HFFc6 (cell line): ENCODE results near the gene BAZ1B. TPM values are rescaled to one million over a fixed set of nuclear protein-coding genes. Genes with fewer than 3 reads are reported as not detected.

Experiments used
- DNase-seq: peaks from one replicate; pipeline ENCODE4 v3.0.0-alpha.2; 2018
- H3K27ac Mint-ChIP-seq: 2 replicates; pipeline ENCODE4 v1.8.0; 2020; ENCODE audit warnings: mild to moderate bottlenecking, mixed read lengths
- H3K27me3 Mint-ChIP-seq: 2 replicates; pipeline ENCODE4 v1.8.0; 2021; ENCODE audit warnings: mild to moderate bottlenecking, moderate library complexity, mixed read lengths; ENCODE audit not compliant: insufficient read depth
- H3K36me3 Mint-ChIP-seq: 2 replicates; pipeline ENCODE4 v1.8.0; 2021; ENCODE audit warnings: low read depth, mixed read lengths
- H3K4me1 Mint-ChIP-seq: 2 replicates; pipeline ENCODE4 v1.8.0; 2020; ENCODE audit warnings: low read depth, mixed read lengths
- H3K4me3 Mint-ChIP-seq: 2 replicates; pipeline ENCODE4 v1.8.0; 2020; ENCODE audit warnings: mild to moderate bottlenecking, moderate library complexity, mixed read lengths
- H3K9me3 Mint-ChIP-seq: 2 replicates; pipeline ENCODE4 v1.8.0; 2020; ENCODE audit warnings: mild to moderate bottlenecking, mixed read lengths
- long read RNA-seq: library from polyadenylated mRNA; unstranded; transcript quantifications from one replicate; pipeline ENCODE4 v2.0.0, GENCODE V29; 2019
- total RNA-seq, 6 experiments: library from RNA; stranded (reverse); fragmentation: NEBNext Ultra II Directional; extraction: Animal tissue kit (Norgen Biotek cat#: 25700); gene quantifications; 2 replicates in 1 of 6; 3 replicates in 5 of 6; pipeline ENCODE4 v1.2.3, GENCODE V29; 2021
- TF ChIP-seq, protein P1 (sequence below): fragments of 200-600 bp; sonication (generic); IDR thresholded peaks from 2 replicates; pipeline ENCODE4 v1.5.0; 2021; ENCODE audit warnings: antibody characterized with exemption, mild to moderate bottlenecking

Gene BAZ1B
- total RNA-seq = 10 to 100 TPM; 54.0 to 66.5 (median 63.8) TPM
- long read RNA-seq, partial matches to known transcripts = 40 of 46 reads
- long read RNA-seq, other reads (novel, unspliced or antisense) = 6 of 46 reads

DNA sequence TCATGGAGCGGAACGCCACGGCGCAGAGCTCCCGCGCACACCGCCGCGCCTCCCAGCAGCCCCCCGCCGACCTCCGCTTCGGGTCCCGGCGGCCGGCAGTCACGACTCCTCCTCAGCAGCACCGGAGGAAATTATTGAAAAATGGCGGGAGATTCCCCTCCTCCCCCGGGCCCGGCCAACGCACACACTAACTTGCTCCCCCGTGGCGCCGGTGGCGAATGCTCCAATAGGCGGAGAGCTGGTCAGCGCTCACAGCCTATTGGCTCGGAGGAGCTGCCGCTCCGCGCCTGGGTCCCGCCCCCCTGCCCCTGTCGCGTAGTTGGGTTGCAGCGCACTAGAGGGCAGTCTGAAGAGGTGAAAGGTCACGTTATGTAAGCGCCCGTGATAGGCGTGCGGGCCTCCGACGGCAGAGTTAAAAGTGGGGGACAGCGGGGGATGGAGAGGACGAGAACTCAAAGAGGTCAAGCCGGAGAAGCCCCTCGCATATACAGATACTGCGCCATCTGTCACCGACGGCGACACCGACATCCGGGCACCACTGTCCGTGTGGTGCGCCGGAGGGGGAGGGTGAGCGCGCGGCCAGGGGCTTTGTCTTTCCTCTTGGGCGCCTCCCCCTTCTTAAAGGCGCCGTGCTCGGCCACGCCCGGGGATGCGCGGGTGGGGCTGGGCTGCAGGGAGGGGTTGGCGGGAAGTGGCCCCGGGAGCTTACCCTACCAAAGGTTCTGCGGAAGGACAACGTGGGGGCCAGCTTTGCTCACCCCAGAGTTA is at the start of gene BAZ1B:
Gene BAZ1B (minus strand): TSS at position 189 of the 768 bp plus-strand sequence. CDS start 360 bp downstream, outside the sequence.
- TF ChIP-seq, protein P1, sequence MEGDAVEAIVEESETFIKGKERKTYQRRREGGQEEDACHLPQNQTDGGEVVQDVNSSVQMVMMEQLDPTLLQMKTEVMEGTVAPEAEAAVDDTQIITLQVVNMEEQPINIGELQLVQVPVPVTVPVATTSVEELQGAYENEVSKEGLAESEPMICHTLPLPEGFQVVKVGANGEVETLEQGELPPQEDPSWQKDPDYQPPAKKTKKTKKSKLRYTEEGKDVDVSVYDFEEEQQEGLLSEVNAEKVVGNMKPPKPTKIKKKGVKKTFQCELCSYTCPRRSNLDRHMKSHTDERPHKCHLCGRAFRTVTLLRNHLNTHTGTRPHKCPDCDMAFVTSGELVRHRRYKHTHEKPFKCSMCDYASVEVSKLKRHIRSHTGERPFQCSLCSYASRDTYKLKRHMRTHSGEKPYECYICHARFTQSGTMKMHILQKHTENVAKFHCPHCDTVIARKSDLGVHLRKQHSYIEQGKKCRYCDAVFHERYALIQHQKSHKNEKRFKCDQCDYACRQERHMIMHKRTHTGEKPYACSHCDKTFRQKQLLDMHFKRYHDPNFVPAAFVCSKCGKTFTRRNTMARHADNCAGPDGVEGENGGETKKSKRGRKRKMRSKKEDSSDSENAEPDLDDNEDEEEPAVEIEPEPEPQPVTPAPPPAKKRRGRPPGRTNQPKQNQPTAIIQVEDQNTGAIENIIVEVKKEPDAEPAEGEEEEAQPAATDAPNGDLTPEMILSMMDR = peak; percentile 61
- Mint-ChIP-seq H3K4me3 (peak within 1 kb of the TSS; percentile 98), H3K4me1 (peaks cover 32% of the 10 kb centered on the region), H3K27me3 (peaks cover 4% of the 10 kb centered on the region), H3K9me3 (no peaks in the 10 kb centered on the region), H3K36me3 (peaks cover 22% of the 10 kb centered on the region), H3K27ac (peak within 1 kb of the TSS; percentile 99)
- peak; percentile 96 for DNase-seq

DNA sequence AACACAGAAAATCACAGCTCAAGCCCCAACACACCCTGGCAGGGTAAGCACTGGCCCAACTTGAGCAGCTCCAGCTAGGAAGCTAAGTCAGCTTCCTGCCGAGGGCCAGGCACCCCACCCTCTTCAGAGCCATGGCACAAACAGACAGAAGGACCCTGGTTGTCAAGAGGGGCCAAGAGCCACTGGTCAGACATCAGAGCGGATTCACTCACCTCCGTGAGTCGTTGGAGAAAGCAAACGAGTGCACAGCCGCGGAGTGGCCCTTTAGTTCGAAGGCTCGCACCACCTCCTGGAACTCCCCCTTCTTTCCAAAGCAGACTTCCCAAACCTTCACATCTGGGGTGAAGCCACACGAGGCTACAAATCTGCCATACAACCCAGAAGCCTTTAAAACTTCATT is 48.9 kb upstream of the BAZ1B start:
- peaks cover 33% of the 10 kb centered on the region for H3K36me3 Mint-ChIP-seq
- no peak overlapping the region for H3K27ac Mint-ChIP-seq
- TF ChIP-seq, protein P1 = no peak
- H3K9me3 Mint-ChIP-seq = no peaks in the 10 kb centered on the region
- no peak overlapping the region for H3K4me3 Mint-ChIP-seq
- no peaks in the 10 kb centered on the region for H3K4me1 Mint-ChIP-seq
- no peak for DNase-seq
- H3K27me3 Mint-ChIP-seq = no peaks in the 10 kb centered on the region

DNA sequence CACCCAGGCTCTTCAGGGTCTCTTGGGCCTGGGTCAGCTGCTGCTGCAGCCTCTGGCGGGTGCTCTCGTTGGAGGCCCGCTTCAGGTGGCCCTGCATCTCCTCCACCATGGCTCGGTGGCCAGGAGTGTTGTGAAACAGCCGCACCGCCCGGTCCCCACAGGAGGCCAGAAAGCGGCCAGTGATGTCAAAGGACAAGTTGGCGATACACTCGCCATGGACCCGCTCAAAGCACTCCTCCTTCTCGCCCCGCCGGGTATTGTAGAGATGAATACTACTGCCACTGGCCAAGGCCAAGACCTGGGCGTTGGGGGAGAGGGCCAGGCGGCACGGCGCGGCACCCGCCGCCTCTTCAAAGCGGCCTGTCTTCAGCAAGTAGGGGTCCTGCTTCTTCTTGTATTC is 48.4 kb upstream of the BAZ1B start:
- no peak for DNase-seq
- H3K4me3 Mint-ChIP-seq = no peak overlapping the region

GRCh38 chr7:73569042-73569608 is 47.0 kb upstream of the BAZ1B start:
- DNase-seq = no peak
- Mint-ChIP-seq H3K4me3 (no peak overlapping the region), H3K27me3 (no peaks in the 10 kb centered on the region), H3K4me1 (peaks cover 8% of the 10 kb centered on the region), H3K36me3 (peaks cover 29% of the 10 kb centered on the region), H3K9me3 (no peaks in the 10 kb centered on the region), H3K27ac (no peak overlapping the region)
- TF ChIP-seq, protein P1 = peak; percentile 28; the same call in 1 of the 2 replicates

More for the DNA sequence above, 48.4 kb upstream of the BAZ1B start:
- H3K9me3 Mint-ChIP-seq = no peaks in the 10 kb centered on the region
- H3K36me3 Mint-ChIP-seq = peaks cover 33% of the 10 kb centered on the region
- no peaks in the 10 kb centered on the region for H3K4me1 Mint-ChIP-seq
- TF ChIP-seq, protein P1 = no peak
- no peaks in the 10 kb centered on the region for H3K27me3 Mint-ChIP-seq
- H3K27ac Mint-ChIP-seq = no peak overlapping the region

GRCh38 chr7:73567846-73568685 is 46.0 kb upstream of the BAZ1B start:
- peaks cover 8% of the 10 kb centered on the region for H3K4me1 Mint-ChIP-seq
- H3K36me3 Mint-ChIP-seq = peaks cover 24% of the 10 kb centered on the region
- H3K9me3 Mint-ChIP-seq = no peaks in the 10 kb centered on the region
- no peak for DNase-seq
- no peak overlapping the region for H3K4me3 Mint-ChIP-seq
- H3K27me3 Mint-ChIP-seq = no peaks in the 10 kb centered on the region
- no peak overlapping the region for H3K27ac Mint-ChIP-seq
- TF ChIP-seq, protein P1 = no peak
